HEK293 (cell line): ENCODE results near the gene TES.
A peak's percentile ranks its signal among the peaks of the same experiment; 100 is the strongest.

ENCODE experiments used
- CTCF ChIA-PET: fragments of 350-600 bp; formaldehyde crosslinking; extraction: SDS; loops from one replicate; lab custom pipeline; 2021; ENCODE audit warnings: antibody characterized with exemption; lab: Yijun Ruan, JAX
- POLR2A ChIA-PET: fragments of 300-600 bp; formaldehyde crosslinking; extraction: SDS; loops from one replicate; lab custom pipeline; 2020; ENCODE audit warnings: antibody characterized with exemption, inconsistent platforms; lab: Yijun Ruan, JAX
- H3K27ac ChIP-seq: fragments of 200-500 bp; sonication (Bioruptor generic); 2 replicates; pipeline ENCODE4 v1.5.1; 2014; ENCODE audit warnings: low read depth, low read length, control low read depth, inconsistent platforms; ENCODE audit errors: extremely low read depth
- H3K36me3 ChIP-seq, 2 experiments: fragments of 200-500 bp in 1 of 2; sonication (Bioruptor generic) in 1 of 2; 1 replicate in 1 of 2; 2 replicates in 1 of 2; pipeline ENCODE4 v1.5.1; 2014 to 2017; ENCODE audit warnings: inconsistent platforms in 2 of 2, low read length in 2 of 2; ENCODE audit not compliant: control insufficient read depth in 2 of 2, insufficient read depth in 1 of 2
- H3K4me1 ChIP-seq: fragments of 200-500 bp; sonication (Bioruptor generic); 2 replicates; pipeline ENCODE4 v1.5.1; 2014; ENCODE audit warnings: mild to moderate bottlenecking, low read length, inconsistent platforms; ENCODE audit not compliant: control insufficient read depth, insufficient read depth
- H3K4me3 ChIP-seq: 2 replicates; pipeline ENCODE4 v1.5.1; 2011; ENCODE audit warnings: low read depth, mild to moderate bottlenecking, control low read depth, low read length, moderate library complexity
- H3K9me3 ChIP-seq: fragments of 200-500 bp; sonication (Bioruptor generic); 2 replicates; pipeline ENCODE4 v1.5.1; 2014; ENCODE audit warnings: low read depth, low read length, inconsistent platforms; ENCODE audit not compliant: control insufficient read depth, insufficient read depth
- SETDB1 ChIP-seq: IDR thresholded peaks from one replicate; pipeline ENCODE4 v1.6.1; 2017; ENCODE audit warnings: mild to moderate bottlenecking, low read length, moderate library complexity, mixed read lengths; ENCODE audit not compliant: insufficient read length
- TCF7L2 ChIP-seq: IDR thresholded peaks from 2 replicates; pipeline ENCODE4 v1.6.1; 2011; ENCODE audit warnings: low read depth, mild to moderate bottlenecking, inconsistent platforms, low read length, moderate library complexity, borderline replicate concordance
- WT1 ChIP-seq: fragments of 450-650 bp; formaldehyde crosslinking; IDR thresholded peaks from 2 replicates; pipeline ENCODE4 v1.5.1; 2016; ENCODE audit warnings: missing biosample characterization, missing genetic modification characterization
- ZBTB26 ChIP-seq: fragments of 450-650 bp; formaldehyde crosslinking; optimal IDR thresholded peaks from 2 replicates; pipeline ENCODE3; 2016; ENCODE audit warnings: missing biosample characterization, mild to moderate bottlenecking, missing genetic modification characterization
- ZBTB6 ChIP-seq: fragments of 450-650 bp; formaldehyde crosslinking; IDR thresholded peaks from 2 replicates; pipeline ENCODE4 v1.5.1; 2017; ENCODE audit warnings: missing biosample characterization, missing genetic modification characterization
- ZNF112 ChIP-seq: fragments of 450-650 bp; formaldehyde crosslinking; IDR thresholded peaks from 2 replicates; pipeline ENCODE4 v1.5.0; 2017; ENCODE audit warnings: missing biosample characterization, missing genetic modification characterization
- ZNF280D ChIP-seq: fragments of 450-650 bp; formaldehyde crosslinking; IDR thresholded peaks from 2 replicates; pipeline ENCODE4 v1.5.1; 2016; ENCODE audit warnings: missing biosample characterization, missing genetic modification characterization
- ZNF362 ChIP-seq: fragments of 450-650 bp; formaldehyde crosslinking; IDR thresholded peaks from 2 replicates; pipeline ENCODE4 v1.5.1; 2016; ENCODE audit warnings: missing biosample characterization, missing genetic modification characterization
- ZNF449 ChIP-seq: fragments of 450-650 bp; formaldehyde crosslinking; IDR thresholded peaks from 2 replicates; pipeline ENCODE4 v1.5.1; 2017; ENCODE audit warnings: missing biosample characterization, mild to moderate bottlenecking, missing genetic modification characterization, moderate library complexity
- ZNF510 ChIP-seq: fragments of 450-650 bp; formaldehyde crosslinking; IDR thresholded peaks from 2 replicates; pipeline ENCODE4 v1.5.1; 2018; ENCODE audit warnings: mild to moderate bottlenecking, missing genetic modification characterization, missing biosample characterization; ENCODE audit not compliant: insufficient replicate concordance
- ZNF514 ChIP-seq: fragments of 450-650 bp; formaldehyde crosslinking; IDR thresholded peaks from 2 replicates; pipeline ENCODE4 v1.5.1; 2016; ENCODE audit warnings: missing biosample characterization, missing genetic modification characterization
- ZNF518A ChIP-seq: fragments of 450-650 bp; formaldehyde crosslinking; conservative IDR thresholded peaks from 2 replicates; pipeline ENCODE4 v1.5.1; 2016; ENCODE audit warnings: low read depth, missing biosample characterization, missing genetic modification characterization
- ZNF530 ChIP-seq: fragments of 450-650 bp; formaldehyde crosslinking; IDR thresholded peaks from 2 replicates; pipeline ENCODE4 v1.5.1; 2016; ENCODE audit warnings: low read depth, missing biosample characterization, missing genetic modification characterization
- ZNF558 ChIP-seq: fragments of 450-650 bp; formaldehyde crosslinking; IDR thresholded peaks from 2 replicates; pipeline ENCODE4 v1.5.1; 2016; ENCODE audit warnings: missing biosample characterization, missing genetic modification characterization
- ZNF791 ChIP-seq: fragments of 450-650 bp; formaldehyde crosslinking; IDR thresholded peaks from 2 replicates; pipeline ENCODE4 v1.5.1; 2016; ENCODE audit warnings: missing biosample characterization, missing genetic modification characterization
- ZNF792 ChIP-seq: fragments of 450-650 bp; formaldehyde crosslinking; IDR thresholded peaks from 2 replicates; pipeline ENCODE4 v1.5.1; 2016; ENCODE audit warnings: missing biosample characterization, missing genetic modification characterization

The TES gene

GRCh38 chr7:116273918-116274301 lies 63.6 kb downstream of the TES start:
- Histone ChIP-seq H3K27ac (no peak overlapping the region), H3K9me3 (no peaks in the 10 kb centered on the region), H3K4me1 (no peaks in the 10 kb centered on the region), H3K36me3 (no peaks in the 10 kb centered on the region), H3K4me3 (no peak overlapping the region)
- ChIA-PET CTCF (interaction anchor here (0.7 to 1.1 kb wide), 3 partner anchors 15 to 248 kb away, joined by 3 to 5 read pairs (median 4); no protein-coding TSS in a partner anchor), POLR2A (no interaction called here)
- TF ChIP-seq ZNF518A (no peak), ZBTB26 (no peak), ZNF791 (tag by site-specific recombination) (no peak), ZNF362 (no peak), TCF7L2 (no peak), SETDB1 (no peak), ZNF112 (tag by site-specific recombination) (no peak), ZNF792 (no peak)

- Histone ChIP-seq H3K4me3 (no peak overlapping the region), H3K27ac (no peak overlapping the region), H3K9me3 (no peaks in the 10 kb centered on the region), H3K4me1 (no peaks in the 10 kb centered on the region), H3K36me3 (no peaks in the 10 kb centered on the region)
- CTCF ChIA-PET: no interaction called here
- no peak for TF ChIP-seq WT1 (tag by site-specific recombination)
- TF ChIP-seq ZNF558: peak; percentile 95
- no peak for TF ChIP-seq ZNF449
- TF ChIP-seq ZNF514 (tag by site-specific recombination): no peak
- POLR2A ChIA-PET: no interaction called here
These were observed 66.7 kb downstream of the TES start for GRCh38 chr7:116277070-116277469.

- H3K27ac ChIP-seq: no peak overlapping the region
- H3K4me1 ChIP-seq: no peaks in the 10 kb centered on the region
- ChIA-PET CTCF (interaction anchor here (0.6 to 1.4 kb wide), 3 partner anchors 12 to 55 kb away, joined by 3 to 5 read pairs (median 4); no protein-coding TSS in a partner anchor), POLR2A (interaction anchor here (0.8 kb wide), 1 partner anchor 20 kb away, joined by 3 read pairs; no protein-coding TSS in a partner anchor)
- H3K9me3 ChIP-seq: no peaks in the 10 kb centered on the region
- H3K4me3 ChIP-seq: no peak overlapping the region
- no peaks in the 10 kb centered on the region for H3K36me3 ChIP-seq
- TF ChIP-seq ZNF530 (tag by site-specific recombination) (no peak), ZNF510 (tag by site-specific recombination) (no peak), ZNF280D (tag by site-specific recombination) (no peak), ZBTB6 (no peak)
These were observed 68.9 kb downstream of the TES start for GRCh38 chr7:116279217-116279616.
